GM12878 (cell line): ENCODE results near the gene PHOX2B.

Experiments
- ASH2L ChIP-seq: fragments of 300-600, 200-600 bp; sonication (generic); IDR thresholded peaks from 2 replicates; pipeline ENCODE4 v1.6.1; 2017; ENCODE audit warnings: low read depth, mild to moderate bottlenecking, borderline replicate concordance
- NKRF ChIP-seq: fragments of 450-650 bp; conservative IDR thresholded peaks from 2 replicates; pipeline ENCODE4 v1.6.1; 2017; ENCODE audit warnings: mild to moderate bottlenecking, moderate library complexity
- POLR2A ChIP-seq: IDR thresholded peaks from 2 replicates; pipeline ENCODE4 v1.6.1; 2011; ENCODE audit warnings: low read depth, mild to moderate bottlenecking, low read length
- SMAD1 ChIP-seq: fragments of 450-650 bp; IDR thresholded peaks from 2 replicates; pipeline ENCODE4 v1.6.1; 2018; ENCODE audit warnings: mild to moderate bottlenecking, low read depth; ENCODE audit not compliant: partially characterized antibody
- ZNF384 ChIP-seq: IDR thresholded peaks from 2 replicates; pipeline ENCODE4 v1.6.1; 2012; ENCODE audit warnings: low read depth, mild to moderate bottlenecking, low read length, improper control_type of control experiment, borderline replicate concordance

GRCh38 chr4:41744572-41745291, 3.8 kb downstream of the PHOX2B start:
- no peak for TF ChIP-seq POLR2A
- no peak for TF ChIP-seq ASH2L
- no peak for TF ChIP-seq ZNF384
- TF ChIP-seq NKRF = no peak
- no peak for TF ChIP-seq SMAD1
